HG03520 (cell line): ENCODE data around the gene ANXA7.

ENCODE experiments used
- ATAC-seq: cut with Tn5 transposase; IDR thresholded peaks from one replicate; pipeline ENCODE4 v1.9.1; 2021; ENCODE audit warnings: mild to moderate bottlenecking, moderate library complexity; ENCODE audit not compliant: unreplicated experiment

Gene ANXA7

GRCh38 chr10:73413528-73414229 lies at the start of gene ANXA7:
ANXA7 (minus strand) TSS chr10:73414058; CDS start chr10:73400856, 13,202 bp downstream.
- ATAC-seq, result peak; percentile 75

GRCh38 chr10:73460897-73461296 lies 47.0 kb upstream of the ANXA7 start:
- ATAC-seq, result no peak

GRCh38 chr10:73459683-73460314 lies 45.9 kb upstream of the ANXA7 start:
- no peak for ATAC-seq

GRCh38 chr10:73456187-73456890 lies 42.5 kb upstream of the ANXA7 start:
- no peak for ATAC-seq

- ATAC-seq, result no peak
These were observed 35.3 kb upstream of the ANXA7 start for GRCh38 chr10:73449113-73449512.

GRCh38 chr10:73448384-73448783 lies 34.5 kb upstream of the ANXA7 start:
- ATAC-seq, result no peak

GRCh38 chr10:73446926-73447325 lies 33.1 kb upstream of the ANXA7 start:
- ATAC-seq, result no peak

GRCh38 chr10:73444457-73444856 lies 30.6 kb upstream of the ANXA7 start:
- no peak for ATAC-seq

GRCh38 chr10:73439605-73440312 lies 25.9 kb upstream of the ANXA7 start:
- no peak for ATAC-seq

- no peak for ATAC-seq
These were observed 25.2 kb upstream of the ANXA7 start for GRCh38 chr10:73439055-73439454.

- no peak for ATAC-seq
These were observed 19.6 kb upstream of the ANXA7 start, which contains the start of gene MSS51 for GRCh38 chr10:73433538-73433867. MSS51 (minus strand) TSS chr10:73433561; CDS start chr10:73428284, 5,277 bp downstream.

- ATAC-seq, result no peak
These were observed 19.0 kb upstream of the ANXA7 start for GRCh38 chr10:73432646-73433537.

GRCh38 chr10:73426318-73426717 lies 12.5 kb upstream of the ANXA7 start:
- no peak for ATAC-seq

- ATAC-seq, result no peak
These were observed 10.6 kb upstream of the ANXA7 start for GRCh38 chr10:73424478-73424877.

GRCh38 chr10:73423309-73423708 lies 9.5 kb upstream of the ANXA7 start:
- no peak for ATAC-seq

GRCh38 chr10:73416571-73416970 lies 2.7 kb upstream of the ANXA7 start:
- ATAC-seq, result no peak

- ATAC-seq, result peak; percentile 25
These were observed 530 bp upstream of the ANXA7 start for GRCh38 chr10:73414230-73414945.

GRCh38 chr10:73413108-73413527 lies 740 bp downstream of the ANXA7 start:
- ATAC-seq, result peak; percentile 29

GRCh38 chr10:73410897-73411296 lies 3.0 kb downstream of the ANXA7 start:
- ATAC-seq, result no peak
